ENCODE measurements around the gene ZEB1.

DNA sequence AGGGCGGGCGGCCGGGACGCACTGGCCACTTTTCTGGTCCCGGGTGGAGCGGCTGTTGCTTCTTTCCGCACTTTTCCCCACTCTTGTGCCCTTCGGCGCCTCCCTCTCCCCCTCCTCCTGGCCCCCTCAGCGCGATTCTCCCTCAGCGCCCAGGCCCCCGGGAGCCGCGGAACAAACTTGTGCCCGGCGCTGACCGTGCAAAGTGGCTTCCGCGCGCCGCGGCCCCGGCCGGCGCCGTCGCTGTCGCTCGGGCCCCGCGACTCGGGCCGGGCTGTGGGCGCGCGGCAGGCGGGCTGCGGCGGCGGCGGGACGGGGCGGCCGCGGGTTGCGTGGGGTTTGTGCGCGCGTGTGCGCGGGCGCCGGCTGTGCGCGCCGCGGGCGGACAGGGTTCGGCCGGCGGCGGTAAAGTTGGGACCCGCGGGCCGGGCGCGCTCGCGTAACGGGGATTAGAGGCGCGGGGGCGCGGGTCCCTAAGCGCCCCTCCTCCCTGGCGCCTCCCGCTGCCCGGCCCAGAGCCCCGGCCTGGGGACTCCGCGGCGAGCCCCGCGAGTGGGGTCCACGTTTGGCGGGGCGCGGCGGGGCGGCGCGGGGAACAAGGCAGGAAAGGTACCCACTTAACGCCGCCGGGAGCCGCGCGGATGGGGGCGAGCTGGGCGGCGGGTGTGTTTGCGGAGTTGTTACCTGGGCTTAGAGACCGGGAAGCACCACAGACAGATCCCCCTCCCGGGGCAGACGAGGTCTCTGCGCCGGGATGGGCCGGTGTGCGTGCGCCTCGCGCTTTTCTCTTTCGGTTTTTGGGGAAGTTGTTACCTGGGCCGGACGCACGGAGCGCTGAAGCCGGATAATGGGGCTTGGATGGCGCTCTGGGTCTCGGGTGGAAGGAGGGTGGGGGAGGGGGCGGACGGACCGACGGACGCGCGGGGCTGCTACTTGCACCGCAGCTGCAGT is 860 bp downstream of the ZEB1 start:
- no peak for TF ChIP-seq POLR2A (IDR thresholded peaks at IDR 0.05)
- TF ChIP-seq, protein P1, sequence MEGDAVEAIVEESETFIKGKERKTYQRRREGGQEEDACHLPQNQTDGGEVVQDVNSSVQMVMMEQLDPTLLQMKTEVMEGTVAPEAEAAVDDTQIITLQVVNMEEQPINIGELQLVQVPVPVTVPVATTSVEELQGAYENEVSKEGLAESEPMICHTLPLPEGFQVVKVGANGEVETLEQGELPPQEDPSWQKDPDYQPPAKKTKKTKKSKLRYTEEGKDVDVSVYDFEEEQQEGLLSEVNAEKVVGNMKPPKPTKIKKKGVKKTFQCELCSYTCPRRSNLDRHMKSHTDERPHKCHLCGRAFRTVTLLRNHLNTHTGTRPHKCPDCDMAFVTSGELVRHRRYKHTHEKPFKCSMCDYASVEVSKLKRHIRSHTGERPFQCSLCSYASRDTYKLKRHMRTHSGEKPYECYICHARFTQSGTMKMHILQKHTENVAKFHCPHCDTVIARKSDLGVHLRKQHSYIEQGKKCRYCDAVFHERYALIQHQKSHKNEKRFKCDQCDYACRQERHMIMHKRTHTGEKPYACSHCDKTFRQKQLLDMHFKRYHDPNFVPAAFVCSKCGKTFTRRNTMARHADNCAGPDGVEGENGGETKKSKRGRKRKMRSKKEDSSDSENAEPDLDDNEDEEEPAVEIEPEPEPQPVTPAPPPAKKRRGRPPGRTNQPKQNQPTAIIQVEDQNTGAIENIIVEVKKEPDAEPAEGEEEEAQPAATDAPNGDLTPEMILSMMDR (IDR thresholded peaks at IDR 0.05) = no peak

Data from ovary (tissue), 3 donors.